HepG2 (cell line): ENCODE results near the gene FOXS1. TPM values are rescaled to one million over a fixed set of nuclear protein-coding genes. Genes with fewer than 3 reads are reported as not detected.
A peak's percentile ranks its signal among the peaks of the same experiment; 100 is the strongest.

Experiments
- FOXA1 ChIP-seq, 2 experiments: fragments of 450-650 bp in 1 of 2; sonication (generic) in 1 of 2; formaldehyde crosslinking in 1 of 2; IDR thresholded peaks; 2 replicates each; pipeline versions ENCODE4 v1.4.0 to v1.6.1; 2016 to 2020; ENCODE audit warnings: missing genetic modification reagents in 1 of 2
- GATAD1 ChIP-seq: IDR thresholded peaks from 2 replicates; pipeline ENCODE4 v1.6.1; 2016; ENCODE audit warnings: missing genetic modification reagents, missing compliant biosample characterization
- HMGA1 ChIP-seq: sonication (generic); formaldehyde crosslinking; conservative IDR thresholded peaks from 2 replicates; pipeline ENCODE4 v1.4.0; 2020; ENCODE audit warnings: missing genetic modification reagents
- TAF15 ChIP-seq: fragments of 200-400 bp; formaldehyde crosslinking; IDR thresholded peaks from one replicate; pipeline ENCODE4 v1.6.1; 2018; ENCODE audit warnings: mild to moderate bottlenecking, low read depth, low read length; ENCODE audit not compliant: poor library complexity, severe bottlenecking
- ZNF20 ChIP-seq: sonication (generic); formaldehyde crosslinking; IDR thresholded peaks from 2 replicates; pipeline ENCODE4 v1.4.0; 2020; ENCODE audit warnings: mild to moderate bottlenecking, moderate library complexity, missing genetic modification reagents
- ZNF253 ChIP-seq: sonication (generic); formaldehyde crosslinking; IDR thresholded peaks from 2 replicates; pipeline ENCODE4 v1.8.0; 2022; ENCODE audit warnings: mild to moderate bottlenecking, missing genetic modification reagents, borderline replicate concordance
- ZNF276 ChIP-seq: sonication (generic); formaldehyde crosslinking; IDR thresholded peaks from 2 replicates; pipeline ENCODE4 v1.4.0; 2020; ENCODE audit warnings: mild to moderate bottlenecking, low read depth, missing genetic modification reagents
- ZNF496 ChIP-seq: sonication (generic); formaldehyde crosslinking; IDR thresholded peaks from 2 replicates; pipeline ENCODE4 v1.8.1; 2023; ENCODE audit warnings: mild to moderate bottlenecking, moderate library complexity, missing genetic modification reagents; ENCODE audit not compliant: insufficient replicate concordance
- ZNF564 ChIP-seq: sonication (generic); formaldehyde crosslinking; IDR thresholded peaks from 2 replicates; pipeline ENCODE4 v1.8.1; 2023; ENCODE audit warnings: mild to moderate bottlenecking, missing genetic modification reagents
- ZNF784 ChIP-seq: sonication (generic); formaldehyde crosslinking; IDR thresholded peaks from 2 replicates; pipeline ENCODE4 v1.5.1; 2020; ENCODE audit warnings: missing genetic modification reagents, mild to moderate bottlenecking, borderline replicate concordance
- polyA plus RNA-seq, 8 experiments: library from polyadenylated mRNA; depleted of rRNA in 3 of 8; stranded (reverse) in 7 of 8; unstranded in 1 of 8; fragments of >200 nt; fragmentation: Illumina TruSeq in 4 of 8; extraction: Trizol in 4 of 8; gene quantifications; 2 replicates each; pipeline versions ENCODE4 v1.2.1 to v1.2.3, GENCODE V29; 2011 to 2016; ENCODE audit warnings: low read depth in 4 of 8, missing spikeins in 1 of 8, mixed read lengths in 1 of 8; ENCODE audit not compliant: insufficient read depth in 1 of 8
- total RNA-seq, 5 experiments: library from RNA; depleted of rRNA; stranded (reverse); fragments of >200 nt; fragmentation: Illumina TruSeq; extraction: Trizol; gene quantifications; 2 replicates each; pipeline ENCODE4 v1.2.3, GENCODE V29; 2016; ENCODE audit warnings: low read depth in 1 of 5
- TF ChIP-seq, protein P1 (sequence below): sonication (generic); formaldehyde crosslinking; IDR thresholded peaks from 2 replicates; pipeline ENCODE4 v1.8.1; 2023; ENCODE audit warnings: mild to moderate bottlenecking, inconsistent platforms, moderate library complexity, missing genetic modification reagents, borderline replicate concordance
- TF ChIP-seq, protein P2 (sequence below): sonication (generic); formaldehyde crosslinking; IDR thresholded peaks from 2 replicates; pipeline ENCODE4 v1.4.0; 2020; ENCODE audit warnings: mild to moderate bottlenecking, missing genetic modification reagents
- TF ChIP-seq, protein P3 (sequence below): sonication (generic); formaldehyde crosslinking; IDR thresholded peaks from 2 replicates; pipeline ENCODE4 v1.4.0; 2020; ENCODE audit warnings: missing genetic modification reagents
- TF ChIP-seq, protein P4 (sequence below): sonication (generic); formaldehyde crosslinking; IDR thresholded peaks from 2 replicates; pipeline ENCODE4 v1.4.0; 2020; ENCODE audit warnings: missing genetic modification reagents
- TF ChIP-seq, protein P5 (sequence below): sonication (generic); formaldehyde crosslinking; conservative IDR thresholded peaks from 2 replicates; pipeline ENCODE4 v1.8.0; 2022; ENCODE audit warnings: mild to moderate bottlenecking, moderate library complexity, missing genetic modification reagents

FOXS1 gene
- total and polyA plus RNA-seq, 2 of the 13 experiments (the other 11 are each of a cell fraction or from before 2014, with no cell fraction given): not detected

DNA sequence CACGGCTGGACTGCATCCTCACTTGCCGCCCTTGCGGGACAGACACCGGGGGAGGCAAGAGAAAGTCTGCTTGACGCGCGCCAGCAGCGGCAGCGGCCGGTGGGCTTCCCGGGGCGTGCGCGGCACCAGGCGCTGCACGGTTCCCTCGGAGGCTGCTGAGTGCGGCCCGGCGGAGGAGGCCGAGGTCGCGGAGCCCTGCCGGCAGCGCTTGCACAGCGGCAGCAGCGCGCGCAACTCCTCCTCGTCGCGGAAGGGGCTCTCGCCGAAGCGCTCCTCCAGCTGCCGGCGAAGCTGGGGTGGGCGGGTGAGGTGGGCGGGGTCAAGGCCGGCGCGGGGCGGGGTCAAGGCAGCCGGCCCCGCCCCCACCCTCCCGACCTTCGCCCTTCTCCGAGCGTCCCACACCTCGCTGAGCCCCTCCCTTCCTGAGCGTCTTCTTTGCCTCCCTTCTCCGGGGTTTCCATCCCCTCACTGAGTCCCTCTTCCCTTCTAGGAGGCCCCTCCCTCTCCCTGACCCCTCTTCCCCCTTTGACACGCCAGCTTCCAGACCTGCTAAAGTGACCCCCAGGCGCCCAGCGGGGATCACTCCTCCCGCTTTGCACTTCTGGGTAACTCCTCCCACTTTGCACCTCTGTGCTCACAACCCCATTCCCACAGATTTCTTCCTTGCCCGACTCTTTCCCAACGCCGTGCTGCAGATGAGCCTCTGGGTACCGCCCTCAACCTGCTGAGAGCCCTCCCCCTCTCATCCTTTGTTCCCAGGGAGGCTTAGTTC lies 16.2 kb upstream of the FOXS1 start (continued):
- TF ChIP-seq ZNF20: no peak
- TF ChIP-seq, protein P1, sequence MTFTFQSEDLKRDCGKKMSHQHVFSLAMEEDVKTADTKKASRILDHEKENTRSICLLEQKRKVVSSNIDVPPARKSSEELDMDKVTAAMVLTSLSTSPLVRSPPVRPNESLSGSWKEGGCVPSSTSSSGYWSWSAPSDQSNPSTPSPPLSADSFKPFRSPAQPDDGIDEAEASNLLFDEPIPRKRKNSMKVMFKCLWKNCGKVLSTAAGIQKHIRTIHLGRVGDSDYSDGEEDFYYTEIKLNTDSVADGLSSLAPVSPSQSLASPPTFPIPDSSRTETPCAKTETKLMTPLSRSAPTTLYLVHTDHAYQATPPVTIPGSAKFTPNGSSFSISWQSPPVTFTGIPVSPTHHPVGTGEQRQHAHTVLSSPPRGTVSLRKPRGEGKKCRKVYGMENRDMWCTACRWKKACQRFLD (CRISPR knock-in tag): 0 out of 2 replicates have a peak, but pooled peaks have one; percentile 29
- TF ChIP-seq, protein P2, sequence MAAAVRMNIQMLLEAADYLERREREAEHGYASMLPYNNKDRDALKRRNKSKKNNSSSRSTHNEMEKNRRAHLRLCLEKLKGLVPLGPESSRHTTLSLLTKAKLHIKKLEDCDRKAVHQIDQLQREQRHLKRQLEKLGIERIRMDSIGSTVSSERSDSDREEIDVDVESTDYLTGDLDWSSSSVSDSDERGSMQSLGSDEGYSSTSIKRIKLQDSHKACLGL: no peak
- TF ChIP-seq GATAD1 (CRISPR knock-in tag): 0 out of 2 replicates have a peak, but pooled peaks have one; percentile 14
- no peak for TF ChIP-seq ZNF253 (CRISPR knock-in tag)
- TF ChIP-seq FOXA1 (IDR thresholded peaks at IDR 0.05): no peak
- no peak for TF ChIP-seq FOXA1 (CRISPR knock-in tag; IDR thresholded peaks at IDR 0.05)
- TF ChIP-seq, protein P3, sequence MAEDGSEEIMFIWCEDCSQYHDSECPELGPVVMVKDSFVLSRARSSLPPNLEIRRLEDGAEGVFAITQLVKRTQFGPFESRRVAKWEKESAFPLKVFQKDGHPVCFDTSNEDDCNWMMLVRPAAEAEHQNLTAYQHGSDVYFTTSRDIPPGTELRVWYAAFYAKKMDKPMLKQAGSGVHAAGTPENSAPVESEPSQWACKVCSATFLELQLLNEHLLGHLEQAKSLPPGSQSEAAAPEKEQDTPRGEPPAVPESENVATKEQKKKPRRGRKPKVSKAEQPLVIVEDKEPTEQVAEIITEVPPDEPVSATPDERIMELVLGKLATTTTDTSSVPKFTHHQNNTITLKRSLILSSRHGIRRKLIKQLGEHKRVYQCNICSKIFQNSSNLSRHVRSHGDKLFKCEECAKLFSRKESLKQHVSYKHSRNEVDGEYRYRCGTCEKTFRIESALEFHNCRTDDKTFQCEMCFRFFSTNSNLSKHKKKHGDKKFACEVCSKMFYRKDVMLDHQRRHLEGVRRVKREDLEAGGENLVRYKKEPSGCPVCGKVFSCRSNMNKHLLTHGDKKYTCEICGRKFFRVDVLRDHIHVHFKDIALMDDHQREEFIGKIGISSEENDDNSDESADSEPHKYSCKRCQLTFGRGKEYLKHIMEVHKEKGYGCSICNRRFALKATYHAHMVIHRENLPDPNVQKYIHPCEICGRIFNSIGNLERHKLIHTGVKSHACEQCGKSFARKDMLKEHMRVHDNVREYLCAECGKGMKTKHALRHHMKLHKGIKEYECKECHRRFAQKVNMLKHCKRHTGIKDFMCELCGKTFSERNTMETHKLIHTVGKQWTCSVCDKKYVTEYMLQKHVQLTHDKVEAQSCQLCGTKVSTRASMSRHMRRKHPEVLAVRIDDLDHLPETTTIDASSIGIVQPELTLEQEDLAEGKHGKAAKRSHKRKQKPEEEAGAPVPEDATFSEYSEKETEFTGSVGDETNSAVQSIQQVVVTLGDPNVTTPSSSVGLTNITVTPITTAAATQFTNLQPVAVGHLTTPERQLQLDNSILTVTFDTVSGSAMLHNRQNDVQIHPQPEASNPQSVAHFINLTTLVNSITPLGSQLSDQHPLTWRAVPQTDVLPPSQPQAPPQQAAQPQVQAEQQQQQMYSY (CRISPR knock-in tag): no peak
- TF ChIP-seq, protein P4, sequence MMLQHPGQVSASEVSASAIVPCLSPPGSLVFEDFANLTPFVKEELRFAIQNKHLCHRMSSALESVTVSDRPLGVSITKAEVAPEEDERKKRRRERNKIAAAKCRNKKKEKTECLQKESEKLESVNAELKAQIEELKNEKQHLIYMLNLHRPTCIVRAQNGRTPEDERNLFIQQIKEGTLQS: no peak
- no peak; the same call in none of the 2 replicates for TF ChIP-seq ZNF276
- TF ChIP-seq HMGA1 (CRISPR knock-in tag): no peak
- TF ChIP-seq, protein P5, sequence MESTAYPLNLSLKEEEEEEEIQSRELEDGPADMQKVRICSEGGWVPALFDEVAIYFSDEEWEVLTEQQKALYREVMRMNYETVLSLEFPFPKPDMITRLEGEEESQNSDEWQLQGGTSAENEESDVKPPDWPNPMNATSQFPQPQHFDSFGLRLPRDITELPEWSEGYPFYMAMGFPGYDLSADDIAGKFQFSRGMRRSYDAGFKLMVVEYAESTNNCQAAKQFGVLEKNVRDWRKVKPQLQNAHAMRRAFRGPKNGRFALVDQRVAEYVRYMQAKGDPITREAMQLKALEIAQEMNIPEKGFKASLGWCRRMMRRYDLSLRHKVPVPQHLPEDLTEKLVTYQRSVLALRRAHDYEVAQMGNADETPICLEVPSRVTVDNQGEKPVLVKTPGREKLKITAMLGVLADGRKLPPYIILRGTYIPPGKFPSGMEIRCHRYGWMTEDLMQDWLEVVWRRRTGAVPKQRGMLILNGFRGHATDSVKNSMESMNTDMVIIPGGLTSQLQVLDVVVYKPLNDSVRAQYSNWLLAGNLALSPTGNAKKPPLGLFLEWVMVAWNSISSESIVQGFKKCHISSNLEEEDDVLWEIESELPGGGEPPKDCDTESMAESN (CRISPR knock-in tag): 0 out of 2 replicates have a peak, but pooled peaks have one; percentile 41
- TF ChIP-seq ZNF784: peak; percentile 59; the same call in 1 of the 2 replicates
- no peak for TF ChIP-seq ZNF496 (CRISPR knock-in tag)
- TF ChIP-seq ZNF564: 0 out of 2 replicates have a peak, but pooled peaks have one; percentile 36
- peak; percentile 33 for TF ChIP-seq TAF15
